NCI-H1436 (cell line): ENCODE data around the gene CNTNAP5.

Experiments
- DNase-seq: peaks from one replicate; lab custom pipeline; 2025; lab: John Stamatoyannopoulos, UW

The CNTNAP5 gene

GRCh38 chr2:124025171-124025580 lies at the start of gene CNTNAP5:
Gene CNTNAP5, plus strand, starts transcription at chr2:124025287. Its CDS starts 364 bp downstream, at chr2:124025651.
- peak; percentile 34 for DNase-seq

GRCh38 chr2:123976054-123976648 lies 48.9 kb upstream of the CNTNAP5 start:
- DNase-seq, result no peak

DNA sequence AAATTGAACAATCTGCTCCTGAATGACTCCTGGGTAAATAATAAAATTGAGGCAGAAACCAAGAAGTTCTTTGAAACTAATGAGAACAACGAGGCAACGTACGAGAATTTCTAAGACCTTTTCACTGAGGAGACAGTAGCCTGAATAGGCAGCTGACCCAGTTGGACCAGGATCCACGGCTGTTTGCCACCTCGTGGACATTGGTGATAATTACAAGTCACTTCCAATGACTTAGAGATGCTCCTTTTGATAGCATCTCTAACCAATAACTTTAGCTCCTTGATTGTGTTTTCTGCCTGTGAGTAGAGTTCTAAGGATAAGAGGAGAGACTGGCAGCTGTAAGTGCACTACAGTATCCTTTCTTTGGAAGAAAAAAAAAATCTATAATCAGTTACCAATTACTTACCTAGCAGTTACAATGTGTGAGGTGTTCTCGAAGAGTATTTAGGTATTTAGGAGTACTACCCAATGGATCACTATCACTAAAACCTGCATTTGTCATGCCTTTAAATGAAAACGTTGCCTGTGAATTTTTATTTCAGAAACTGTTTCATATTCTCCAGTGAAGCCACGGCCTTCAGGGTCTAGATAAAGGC lies 31.3 kb upstream of the CNTNAP5 start:
- no peak for DNase-seq

DNA sequence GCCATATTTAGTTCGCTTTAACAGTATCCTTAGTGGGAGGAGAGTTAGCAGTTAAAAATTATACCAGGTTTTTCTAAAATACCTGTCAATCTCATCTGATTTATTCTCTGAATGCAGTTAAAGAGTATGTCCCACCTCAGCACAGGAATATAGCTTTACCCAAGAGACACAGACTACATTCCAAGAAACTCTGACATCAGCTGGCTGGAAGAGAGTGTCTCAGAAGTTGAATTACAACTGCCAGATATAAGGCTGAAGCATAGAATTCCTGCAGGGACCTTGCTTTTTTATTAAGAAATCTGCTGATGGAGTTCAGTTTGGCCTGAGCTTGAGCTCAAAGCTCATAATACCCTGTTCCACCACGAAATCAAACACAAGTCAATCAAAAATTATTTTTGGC lies 25.4 kb upstream of the CNTNAP5 start:
- DNase-seq, result no peak

GRCh38 chr2:124001696-124002430 lies 23.2 kb upstream of the CNTNAP5 start:
- no peak for DNase-seq

DNA sequence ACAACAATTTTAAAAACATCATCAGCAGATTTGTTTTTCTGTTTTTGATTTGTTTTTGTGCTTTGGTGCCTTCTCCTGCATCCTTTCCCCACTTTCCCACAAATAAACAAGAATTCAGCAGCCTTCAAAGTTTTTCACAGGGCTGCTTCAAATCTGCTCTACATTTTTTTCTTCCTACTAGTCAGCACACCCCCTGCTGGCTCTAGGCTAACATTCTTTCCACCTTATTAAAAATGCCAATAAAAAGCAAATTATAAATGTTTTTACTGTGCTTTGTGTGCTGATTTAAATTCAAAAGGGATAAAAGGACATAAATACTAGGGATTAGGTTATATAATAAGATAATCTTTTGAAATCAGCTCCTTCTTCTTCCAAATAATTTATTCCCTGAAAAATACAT lies 6.2 kb upstream of the CNTNAP5 start:
- no peak for DNase-seq

GRCh38 chr2:124024561-124025170 lies 421 bp upstream of the CNTNAP5 start:
- no peak for DNase-seq

DNA sequence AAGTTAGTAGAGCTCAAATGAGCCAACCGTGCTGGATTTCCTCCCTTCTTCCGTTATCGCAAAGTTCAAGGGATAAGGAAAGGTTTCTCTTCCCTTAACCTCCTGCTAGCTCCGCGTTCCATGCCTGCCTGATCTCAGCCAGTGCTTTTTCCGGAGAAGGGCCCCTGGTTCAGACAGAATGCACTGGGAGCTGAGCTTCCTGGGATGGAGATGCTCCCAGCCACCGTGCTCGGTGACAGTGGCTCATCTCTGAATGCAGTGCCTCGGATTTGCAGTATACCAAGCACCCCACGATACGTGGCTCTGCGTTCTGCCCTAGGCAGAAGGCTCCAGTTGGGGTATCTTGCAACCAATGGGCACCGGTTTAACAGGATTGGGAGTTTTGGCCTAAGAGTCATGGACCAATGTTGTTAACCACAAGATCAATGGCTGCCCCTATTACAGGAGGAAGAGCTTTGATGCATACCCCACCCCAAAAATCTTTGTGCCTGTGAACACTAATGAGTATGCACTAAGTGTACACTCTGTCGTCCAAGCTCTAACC lies 876 bp downstream of the CNTNAP5 start:
- DNase-seq, result no peak

DNA sequence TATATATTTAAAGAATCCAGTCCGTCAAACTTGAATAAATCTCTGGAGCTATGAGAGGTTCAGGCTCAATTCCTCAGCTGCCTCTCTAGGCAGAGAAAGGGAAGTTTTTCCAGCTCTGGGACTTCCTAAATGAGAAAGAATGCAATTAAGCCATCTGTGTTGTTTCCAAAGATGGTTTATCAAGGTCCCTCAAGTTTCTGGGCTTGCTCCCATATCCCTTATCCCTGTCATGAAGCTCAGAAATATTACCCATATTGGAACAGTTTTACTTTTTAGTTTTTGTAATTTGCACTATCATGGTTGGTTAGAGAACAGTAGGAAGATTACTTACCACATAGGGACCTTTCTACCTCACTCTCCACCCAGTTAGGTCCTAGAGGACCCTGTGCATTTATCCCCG lies 1.4 kb downstream of the CNTNAP5 start:
- no peak for DNase-seq

GRCh38 chr2:124027182-124027581 lies 2.1 kb downstream of the CNTNAP5 start:
- DNase-seq, result peak; percentile 62

DNA sequence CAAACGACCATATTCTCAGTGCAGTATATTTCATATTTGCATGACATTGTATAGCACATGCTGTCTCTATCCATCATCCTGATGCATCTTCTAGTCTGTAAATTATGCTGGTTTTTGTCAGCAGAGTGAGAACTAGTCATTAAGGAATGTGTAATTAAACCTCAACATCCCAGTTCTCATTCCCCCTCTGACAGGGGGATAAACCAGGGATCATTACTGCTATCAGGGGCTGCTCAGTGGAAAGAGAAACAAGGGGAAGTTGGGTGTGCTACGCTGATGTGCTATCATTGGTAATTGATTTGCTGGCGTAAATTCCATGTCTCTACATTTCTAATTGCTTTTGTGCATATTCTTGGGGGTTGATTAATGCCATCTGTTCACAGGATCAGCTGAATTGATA lies 7.7 kb downstream of the CNTNAP5 start:
- DNase-seq, result no peak

- DNase-seq, result no peak
Measured at GRCh38 chr2:124034265-124034664, 9.2 kb downstream of the CNTNAP5 start.

DNA sequence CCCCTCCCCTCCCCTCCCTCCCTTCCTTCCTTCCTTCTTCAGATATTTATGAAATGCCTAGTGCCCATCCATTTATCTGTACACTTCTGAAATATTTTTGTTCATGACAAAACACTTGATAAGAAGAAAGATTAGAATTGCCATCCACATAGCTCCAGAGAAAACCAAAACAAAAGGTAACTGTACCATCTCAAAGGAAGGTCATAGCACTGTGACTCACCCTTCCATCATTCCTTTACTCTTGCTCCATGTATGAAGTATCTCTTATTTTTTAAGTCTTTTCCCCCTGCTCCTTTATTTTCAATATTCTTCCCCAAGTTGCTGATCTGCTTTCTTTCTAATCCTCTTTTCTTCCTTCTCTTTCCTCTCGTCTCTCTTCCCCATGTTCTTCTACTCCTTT lies 9.9 kb downstream of the CNTNAP5 start:
- DNase-seq, result no peak

- DNase-seq, result no peak
Measured at GRCh38 chr2:124039032-124039431, 13.9 kb downstream of the CNTNAP5 start.

- no peak for DNase-seq
Measured at GRCh38 chr2:124039762-124040291, 14.7 kb downstream of the CNTNAP5 start.

- no peak for DNase-seq
Measured at GRCh38 chr2:124045894-124046293, 20.8 kb downstream of the CNTNAP5 start.

DNA sequence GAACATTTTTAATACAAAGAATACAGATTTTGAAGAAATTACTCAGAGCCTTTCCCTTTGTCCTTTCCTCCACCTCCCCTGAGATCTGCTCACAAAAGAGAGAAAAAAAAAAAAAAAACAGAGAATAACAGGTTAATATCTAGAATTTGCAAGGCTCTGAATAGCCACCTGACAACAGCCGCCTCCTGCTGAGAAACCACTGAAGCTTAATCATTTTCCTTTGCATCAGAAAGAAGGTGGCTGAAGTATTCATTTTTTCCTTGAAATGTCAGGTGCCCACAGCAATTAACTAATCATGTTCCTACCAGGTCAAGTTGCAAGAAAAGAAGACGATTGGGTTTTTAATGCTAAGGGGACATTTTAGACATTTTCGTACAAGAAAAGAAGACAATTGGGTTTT lies 21.2 kb downstream of the CNTNAP5 start:
- no peak for DNase-seq

- DNase-seq, result no peak
Measured at GRCh38 chr2:124048102-124048501, 23.0 kb downstream of the CNTNAP5 start.

DNA sequence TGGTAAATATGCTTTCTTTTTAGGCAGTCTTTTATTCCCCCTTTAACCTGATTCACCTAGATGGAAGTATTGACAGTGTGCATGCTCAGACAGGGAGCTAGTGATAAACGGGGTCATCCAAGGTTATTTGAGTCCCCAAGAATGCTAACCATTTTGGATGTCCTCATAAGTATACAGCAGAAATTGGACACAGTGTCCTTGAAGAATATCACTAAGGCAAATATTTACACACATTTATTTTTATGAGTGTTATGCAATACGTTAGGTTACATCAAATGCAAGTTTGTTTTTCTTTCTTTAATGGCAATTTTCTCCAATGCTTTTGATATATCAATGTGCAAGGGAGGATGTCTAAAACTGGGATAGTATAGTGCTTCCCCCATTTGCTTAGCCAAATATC lies 23.6 kb downstream of the CNTNAP5 start:
- no peak for DNase-seq

GRCh38 chr2:124049136-124049535 lies 24.0 kb downstream of the CNTNAP5 start:
- DNase-seq, result no peak

DNA sequence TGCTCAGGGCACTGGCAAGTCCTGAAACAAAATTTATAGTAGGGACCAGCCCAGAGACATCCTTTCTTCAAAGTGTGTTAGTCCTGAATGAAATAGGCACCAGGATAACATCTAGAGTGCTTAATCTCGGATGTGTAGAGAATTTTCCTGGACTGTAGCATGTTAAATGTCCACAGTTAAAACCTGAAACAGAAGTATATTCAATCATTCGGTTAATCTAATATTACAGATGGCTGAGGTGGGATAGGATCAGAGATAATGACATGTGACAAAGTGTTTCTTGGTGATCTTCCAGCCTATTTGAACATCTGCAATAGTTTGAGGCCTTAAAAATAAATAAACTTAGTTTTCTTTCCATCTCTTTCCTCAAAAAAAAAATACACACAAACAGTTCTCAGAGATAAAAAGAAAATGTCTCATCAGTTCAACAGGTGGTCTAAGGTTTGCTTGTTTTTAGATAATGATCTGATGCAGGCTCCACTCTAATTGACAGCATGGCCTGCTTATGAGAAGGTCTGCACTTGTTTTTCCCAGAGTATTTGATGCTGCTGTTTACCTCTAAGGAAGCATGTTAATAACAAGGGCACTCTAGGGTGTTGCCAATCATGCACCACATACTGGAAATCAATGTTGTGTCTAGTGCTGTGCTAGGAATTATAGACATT lies 25.9 kb downstream of the CNTNAP5 start:
- no peak for DNase-seq

DNA sequence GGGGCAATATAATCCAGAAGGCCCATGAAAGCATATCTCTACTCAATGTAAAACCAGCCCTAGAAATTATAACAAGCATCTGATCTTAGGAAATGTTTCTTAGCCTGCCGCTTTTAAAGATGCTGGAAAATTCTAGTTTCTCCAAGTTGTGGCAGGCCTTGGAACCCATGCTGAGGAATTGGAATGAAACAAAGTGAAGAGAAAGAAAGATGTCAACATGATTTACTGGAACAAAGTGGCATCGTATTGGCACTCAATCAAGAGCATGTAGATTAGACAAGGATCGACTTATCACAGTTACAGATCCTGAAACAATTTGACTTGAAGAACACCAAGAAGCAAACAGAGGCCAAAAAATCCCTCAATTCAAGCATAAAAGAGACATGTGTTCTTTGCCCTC lies 28.7 kb downstream of the CNTNAP5 start:
- DNase-seq, result no peak
